NCI-H2171 (cell line): ENCODE results near the gene ANKFN1.
A peak's percentile ranks its signal among the peaks of the same experiment; 100 is the strongest.
"Not testable (repeated sequence)": the region's sequence is repeated elsewhere in the genome, so short reads cannot be mapped to it uniquely, and the experiment has no call there.

Source experiments
- DNase-seq: peaks from one replicate; lab custom pipeline; 2025; lab: John Stamatoyannopoulos, UW

The ANKFN1 gene

GRCh38 chr17:56325313-56326000 is 172.2 kb downstream of the ANKFN1 start:
- DNase-seq, result no peak

- DNase-seq, result no peak
These were observed 172.7 kb downstream of the ANKFN1 start for GRCh38 chr17:56326001-56326359.

- peak; percentile 20 for DNase-seq
These were observed 194.4 kb downstream of the ANKFN1 start for GRCh38 chr17:56347639-56348038.

- no peak for DNase-seq
These were observed 197.3 kb downstream of the ANKFN1 start for GRCh38 chr17:56350592-56350991.

- no peak for DNase-seq
These were observed 198.4 kb downstream of the ANKFN1 start for GRCh38 chr17:56351675-56352074.

GRCh38 chr17:56358651-56359050 is 205.4 kb downstream of the ANKFN1 start:
- DNase-seq, result no peak

- no peak for DNase-seq
These were observed 206.2 kb downstream of the ANKFN1 start for GRCh38 chr17:56359518-56359917.

GRCh38 chr17:56367366-56367765 is 214.1 kb downstream of the ANKFN1 start:
- no peak for DNase-seq

GRCh38 chr17:56373981-56374833 is 220.9 kb downstream of the ANKFN1 start:
- DNase-seq, result no peak

- no peak for DNase-seq
These were observed 236.1 kb downstream of the ANKFN1 start for GRCh38 chr17:56389356-56389755.

- DNase-seq, result no peak
These were observed 239.0 kb downstream of the ANKFN1 start for GRCh38 chr17:56392321-56392720.

- DNase-seq, result no peak
These were observed 239.9 kb downstream of the ANKFN1 start for GRCh38 chr17:56393156-56393555.

GRCh38 chr17:56395787-56396186 is 242.5 kb downstream of the ANKFN1 start:
- DNase-seq, result no peak

- DNase-seq, result no peak
These were observed 253.8 kb downstream of the ANKFN1 start for GRCh38 chr17:56407086-56407485.

- not testable (repeated sequence) for DNase-seq
These were observed 259.1 kb downstream of the ANKFN1 start for GRCh38 chr17:56412356-56412755.

GRCh38 chr17:56416682-56417351 is 263.5 kb downstream of the ANKFN1 start:
- DNase-seq, result no peak

- no peak for DNase-seq
These were observed 270.7 kb downstream of the ANKFN1 start for GRCh38 chr17:56424005-56424404.

- no peak for DNase-seq
These were observed 271.3 kb downstream of the ANKFN1 start for GRCh38 chr17:56424543-56425044.

- DNase-seq, result no peak
These were observed 272.2 kb downstream of the ANKFN1 start for GRCh38 chr17:56425483-56425882.

- DNase-seq, result no peak
These were observed 273.6 kb downstream of the ANKFN1 start for GRCh38 chr17:56426901-56427300.

GRCh38 chr17:56431736-56432135 is 278.5 kb downstream of the ANKFN1 start:
- DNase-seq, result no peak

- DNase-seq, result no peak
These were observed 279.2 kb downstream of the ANKFN1 start for GRCh38 chr17:56432443-56432842.

- no peak for DNase-seq
These were observed 281.3 kb downstream of the ANKFN1 start for GRCh38 chr17:56434610-56435009.
